SK-N-SH (cell line): Measurements from ENCODE around the gene MCM5.

Source experiments
- CTCF ChIP-seq: fragments of 200-600 bp; sonication (generic); IDR thresholded peaks from 2 replicates; pipeline ENCODE4 v1.6.1; 2017; ENCODE audit warnings: antibody characterized with exemption, mild to moderate bottlenecking, moderate library complexity
- ELF1 ChIP-seq: IDR thresholded peaks from 2 replicates; pipeline ENCODE4 v1.4.0; 2012
- EP300 ChIP-seq, 2 experiments: IDR thresholded peaks; 2 replicates each; pipeline versions ENCODE4 v1.4.0 to v1.6.1; 2012; ENCODE audit warnings: borderline replicate concordance in 1 of 2, low read depth in 1 of 2, low read length in 1 of 2
- EZH2phosphoT487 ChIP-seq: fragments of 200-600 bp; sonication (generic); IDR thresholded peaks from 2 replicates; pipeline ENCODE4 v1.6.1; 2017; ENCODE audit warnings: low read depth, mixed run types, mild to moderate bottlenecking, antibody characterized with exemption, moderate library complexity, borderline replicate concordance
- JUND ChIP-seq: IDR thresholded peaks from 2 replicates; pipeline ENCODE4 v1.4.0; 2012
- NRF1 ChIP-seq: IDR thresholded peaks from 2 replicates; pipeline ENCODE4 v1.6.1; 2012; ENCODE audit warnings: low read depth, mild to moderate bottlenecking, low read length
- POLR2AphosphoS5 ChIP-seq: IDR thresholded peaks from 2 replicates; pipeline ENCODE4 v1.6.1; 2012; ENCODE audit warnings: low read depth, low read length
- RCOR1 ChIP-seq: fragments of 150-350 bp; IDR thresholded peaks from 2 replicates; pipeline ENCODE4 v1.6.1; 2017; ENCODE audit warnings: antibody characterized with exemption, low read length
- SIN3A ChIP-seq: IDR thresholded peaks from 2 replicates; pipeline ENCODE4 v1.6.1; 2012; ENCODE audit warnings: low read depth, mild to moderate bottlenecking, low read length, moderate library complexity, borderline replicate concordance
- TCF12 ChIP-seq: IDR thresholded peaks from 2 replicates; pipeline ENCODE4 v1.4.0; 2012

DNA sequence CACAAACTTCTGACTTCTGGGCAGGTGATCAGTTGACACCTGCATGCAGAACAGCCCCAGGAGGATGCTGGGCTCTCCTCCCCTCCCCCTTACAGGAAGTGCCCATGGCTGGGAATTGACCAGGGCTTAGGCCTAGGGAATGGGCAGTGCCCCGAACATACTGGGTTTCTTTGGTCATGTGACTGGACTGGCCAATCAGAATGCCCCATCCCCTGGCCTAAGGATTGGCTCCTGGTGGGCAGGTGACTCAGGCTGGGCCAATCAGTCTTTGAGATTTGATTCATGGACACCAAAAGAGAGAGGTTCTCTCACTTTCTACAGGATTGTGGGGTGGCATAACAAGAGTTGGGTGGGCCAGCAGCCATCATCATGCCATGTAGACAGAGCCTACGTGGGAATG is 37.1 kb downstream of the MCM5 start:
- TF ChIP-seq CTCF = no peak
- no peak for TF ChIP-seq JUND
- no peak for TF ChIP-seq ELF1
- no peak for TF ChIP-seq POLR2AphosphoS5
- no peak for TF ChIP-seq EZH2phosphoT487
- no peak for TF ChIP-seq EP300 (IDR thresholded peaks at IDR 0.05; ENCODE audit: borderline replicate concordance in 1 of 2, low read depth in 1 of 2, low read length in 1 of 2)
- TF ChIP-seq TCF12 = no peak
- TF ChIP-seq RCOR1 = no peak
- TF ChIP-seq SIN3A = no peak
- no peak for TF ChIP-seq NRF1
